ENCODE measurements around the gene PITPNM1.

PITPNM1 gene

GRCh38 chr11:67538306-67538705 is 33.1 kb upstream of the PITPNM1 start:
- in situ Hi-C loops (cut with HindIII; ENCODE audit: low sequenced_read_pairs): no loop called here
- TF ChIP-seq CTCF (IDR thresholded peaks at IDR 0.05; ENCODE audit: low read depth, low read length): no peak
- no peak overlapping the region for H3K4me3 ChIP-seq (ENCODE audit: low read depth, low read length)
- DNase-seq (ENCODE audit: low read depth, low spot score): no peak

- H3K4me3 ChIP-seq (ENCODE audit: low read depth, low read length): no peak overlapping the region
- in situ Hi-C loops (cut with HindIII; ENCODE audit: low sequenced_read_pairs): no loop called here
- TF ChIP-seq CTCF (IDR thresholded peaks at IDR 0.05; ENCODE audit: low read depth, low read length): no peak
- DNase-seq (ENCODE audit: low read depth, low spot score): no peak
Measured at GRCh38 chr11:67535561-67535960, 30.4 kb upstream of the PITPNM1 start.

- no peak for TF ChIP-seq CTCF (IDR thresholded peaks at IDR 0.05; ENCODE audit: low read depth, low read length)
- in situ Hi-C loops (cut with HindIII; ENCODE audit: low sequenced_read_pairs): no loop called here
- no peak overlapping the region for H3K4me3 ChIP-seq (ENCODE audit: low read depth, low read length)
- DNase-seq (ENCODE audit: low read depth, low spot score): peak; percentile 31
Measured at GRCh38 chr11:67534070-67534679, 29.0 kb upstream of the PITPNM1 start.

GRCh38 chr11:67532889-67533288 is 27.7 kb upstream of the PITPNM1 start:
- in situ Hi-C loops (cut with HindIII; ENCODE audit: low sequenced_read_pairs): no loop called here
- no peak overlapping the region for H3K4me3 ChIP-seq (ENCODE audit: low read depth, low read length)
- TF ChIP-seq CTCF (IDR thresholded peaks at IDR 0.05; ENCODE audit: low read depth, low read length): no peak
- DNase-seq (ENCODE audit: low read depth, low spot score): no peak

- no peak for TF ChIP-seq CTCF (IDR thresholded peaks at IDR 0.05; ENCODE audit: low read depth, low read length)
- in situ Hi-C loops (cut with HindIII; ENCODE audit: low sequenced_read_pairs): no loop called here
- DNase-seq (ENCODE audit: low read depth, low spot score): no peak
- H3K4me3 ChIP-seq (ENCODE audit: low read depth, low read length): no peak overlapping the region
Measured at GRCh38 chr11:67530282-67530592, 25.1 kb upstream of the PITPNM1 start.

- no peak overlapping the region for H3K4me3 ChIP-seq (ENCODE audit: low read depth, low read length)
- no peak for DNase-seq (ENCODE audit: low read depth, low spot score)
- in situ Hi-C loops (cut with HindIII; ENCODE audit: low sequenced_read_pairs): no loop called here
- no peak for TF ChIP-seq CTCF (IDR thresholded peaks at IDR 0.05; ENCODE audit: low read depth, low read length)
Measured at GRCh38 chr11:67528376-67528775, 23.2 kb upstream of the PITPNM1 start.
